Measurements from ENCODE around the gene PLCH2.
A peak's percentile ranks its signal among the peaks of the same experiment; 100 is the strongest.

The PLCH2 gene

DNA sequence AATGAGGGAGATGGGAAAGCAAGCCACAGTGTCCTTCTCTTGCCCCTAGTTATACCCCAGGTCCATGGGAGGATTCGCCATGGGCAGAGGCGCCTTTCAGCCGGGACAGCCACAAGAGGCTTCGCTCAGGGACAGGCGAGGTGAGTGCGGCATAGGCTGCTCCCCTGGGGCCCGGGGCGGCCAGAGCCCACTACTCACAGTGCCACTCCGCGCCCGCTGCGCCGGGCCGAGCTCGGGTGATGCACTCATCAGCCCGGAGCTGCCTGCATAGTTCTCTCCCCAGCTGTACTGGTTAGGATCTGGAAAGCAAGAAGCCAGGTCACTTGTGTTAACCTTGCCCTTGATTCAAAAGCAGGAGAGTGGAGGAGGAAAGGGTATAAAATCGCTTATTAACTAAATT is 41.9 kb downstream of the PLCH2 start:
- Histone ChIP-seq H3K36me3 (ENCODE audit: insufficient read depth, low read length) (peaks cover 78% of the 10 kb centered on the region), H3K9ac (ENCODE audit: low read depth, low read length) (no peak overlapping the region), H3K9me3 (ENCODE audit: insufficient read depth, low read depth, low read length) (no peaks in the 10 kb centered on the region), H3K4me3 (ENCODE audit: low read length) (no peak overlapping the region), H3K27ac (ENCODE audit: low read depth, low read length) (no peak overlapping the region), H3K4me1 (ENCODE audit: insufficient read depth, low read length) (no peaks in the 10 kb centered on the region), H3K27me3 (ENCODE audit: insufficient read depth, low read length) (no peaks in the 10 kb centered on the region)
- WGBS: 98% methylated on average over 17 of the region's 17 CpGs

DNA sequence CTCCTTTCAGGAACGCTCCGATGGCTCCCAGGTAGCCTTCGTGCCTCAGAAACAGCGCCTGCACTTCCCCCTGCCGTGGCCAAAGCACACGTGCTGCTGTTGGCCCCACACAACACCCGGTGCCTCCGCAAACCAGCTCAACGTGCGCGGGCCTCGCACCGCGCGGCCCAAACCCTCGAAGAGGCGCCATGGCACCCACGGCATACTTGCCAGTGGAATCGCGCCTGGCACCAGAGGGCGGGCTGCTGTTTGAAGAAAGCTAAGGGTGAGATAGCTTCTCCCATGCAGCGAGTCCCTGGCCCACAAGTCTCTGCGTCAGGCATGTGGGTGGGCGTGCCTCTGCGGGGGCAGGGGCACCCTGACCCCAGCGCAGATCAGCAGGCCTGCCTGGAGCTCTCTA is 42.4 kb downstream of the PLCH2 start:
- WGBS: 95% methylated on average over 26 of the region's 26 CpGs
- H3K27me3 ChIP-seq (ENCODE audit: insufficient read depth, low read length): no peaks in the 10 kb centered on the region
- peaks cover 73% of the 10 kb centered on the region for H3K36me3 ChIP-seq (ENCODE audit: insufficient read depth, low read length)
- no peaks in the 10 kb centered on the region for H3K4me1 ChIP-seq (ENCODE audit: insufficient read depth, low read length)
- no peak overlapping the region for H3K4me3 ChIP-seq (ENCODE audit: low read length)
- H3K9me3 ChIP-seq (ENCODE audit: insufficient read depth, low read depth, low read length): no peaks in the 10 kb centered on the region
- no peak overlapping the region for H3K27ac ChIP-seq (ENCODE audit: low read depth, low read length)
- no peak overlapping the region for H3K9ac ChIP-seq (ENCODE audit: low read depth, low read length)

DNA sequence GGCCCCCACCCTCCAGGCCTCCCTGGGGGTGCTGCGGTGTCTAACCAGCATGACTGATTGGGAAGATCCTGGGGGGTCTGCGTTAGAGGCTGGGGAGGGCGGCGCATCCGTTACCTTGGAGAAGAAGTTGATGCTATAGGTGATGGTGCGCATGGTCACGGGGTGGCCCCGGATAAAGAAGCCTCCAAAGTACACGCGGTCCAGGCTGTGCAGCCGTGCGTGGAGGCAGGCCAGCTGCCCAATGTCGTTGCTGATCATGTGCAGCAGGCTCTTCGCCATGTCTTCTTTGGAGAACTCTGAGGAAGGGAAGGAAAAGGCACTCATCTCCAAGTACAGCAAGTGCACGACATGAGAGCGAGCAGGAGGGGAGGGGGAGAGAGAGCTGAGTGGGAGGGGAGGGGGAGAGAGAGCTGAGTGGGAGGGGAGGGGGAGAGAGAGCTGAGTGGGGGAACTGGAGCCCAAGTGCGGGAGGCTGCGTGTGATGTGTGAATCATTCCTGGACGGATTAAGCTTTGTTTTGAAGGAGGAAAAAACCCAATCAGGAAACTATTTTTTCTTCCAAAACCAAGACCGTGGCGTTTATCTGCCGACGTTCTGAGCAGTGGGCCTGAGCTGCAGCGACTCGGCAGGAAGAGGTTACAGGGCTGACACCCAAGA is 43.1 kb downstream of the PLCH2 start:
- Histone ChIP-seq H3K9me3 (ENCODE audit: insufficient read depth, low read depth, low read length) (no peaks in the 10 kb centered on the region), H3K36me3 (ENCODE audit: insufficient read depth, low read length) (peaks cover 67% of the 10 kb centered on the region), H3K4me3 (ENCODE audit: low read length) (no peak overlapping the region), H3K27me3 (ENCODE audit: insufficient read depth, low read length) (no peaks in the 10 kb centered on the region), H3K9ac (ENCODE audit: low read depth, low read length) (no peak overlapping the region), H3K27ac (ENCODE audit: low read depth, low read length) (no peak overlapping the region), H3K4me1 (ENCODE audit: insufficient read depth, low read length) (0 out of 2 replicates have a peak, but pooled peaks cover 3% of the 10 kb centered on the region)
- 94% methylated on average over 25 of the region's 25 CpGs for WGBS

DNA sequence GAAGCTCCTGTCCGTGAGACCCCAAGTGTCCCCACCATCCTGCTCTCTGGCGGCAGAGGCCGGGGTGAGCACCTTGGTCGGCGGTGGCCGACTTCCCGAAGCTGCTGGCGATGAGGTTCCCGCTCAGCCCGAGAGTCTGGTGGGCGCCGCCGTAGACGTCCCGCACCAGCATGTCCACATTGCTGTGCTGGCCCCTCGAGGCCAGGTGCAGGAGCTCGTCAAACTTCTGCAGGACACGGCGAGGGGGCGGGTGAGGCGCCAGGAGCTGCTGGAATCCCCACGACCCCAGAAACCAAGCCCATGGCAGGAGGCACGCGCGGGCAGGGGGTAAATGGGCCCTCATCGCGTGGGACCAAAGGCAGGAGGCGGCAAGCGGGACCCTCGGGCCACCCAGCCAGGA is 43.6 kb downstream of the PLCH2 start:
- Histone ChIP-seq H3K4me3 (ENCODE audit: low read length) (no peak overlapping the region), H3K9me3 (ENCODE audit: insufficient read depth, low read depth, low read length) (no peaks in the 10 kb centered on the region), H3K9ac (ENCODE audit: low read depth, low read length) (no peak overlapping the region), H3K36me3 (ENCODE audit: insufficient read depth, low read length) (peaks cover 66% of the 10 kb centered on the region), H3K27ac (ENCODE audit: low read depth, low read length) (no peak overlapping the region), H3K4me1 (ENCODE audit: insufficient read depth, low read length) (0 out of 2 replicates have a peak, but pooled peaks cover 3% of the 10 kb centered on the region), H3K27me3 (ENCODE audit: insufficient read depth, low read length) (no peaks in the 10 kb centered on the region)
- 96% methylated on average over 30 of the region's 30 CpGs for WGBS

DNA sequence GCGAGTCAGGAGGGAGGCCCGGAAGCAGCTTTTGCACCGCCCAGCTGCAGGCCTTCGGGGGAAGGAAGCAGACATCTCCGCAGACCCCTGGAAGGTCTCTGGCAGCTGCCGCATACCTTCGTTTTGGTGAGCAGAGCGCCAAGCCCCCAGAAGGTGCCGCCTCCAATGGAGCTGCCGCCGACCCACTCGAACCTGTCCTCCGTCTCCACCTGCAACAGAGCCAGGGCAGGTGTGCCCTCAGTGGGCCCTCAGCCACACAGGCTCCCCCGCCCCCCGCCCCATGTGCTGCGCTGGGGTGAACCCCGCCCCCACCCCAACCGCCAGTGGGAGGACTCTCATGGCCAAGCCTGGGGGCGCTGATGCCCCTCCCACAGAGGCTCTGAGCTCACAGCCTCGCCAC is 44.1 kb downstream of the PLCH2 start:
- Histone ChIP-seq H3K36me3 (ENCODE audit: insufficient read depth, low read length) (peaks cover 61% of the 10 kb centered on the region), H3K9me3 (ENCODE audit: insufficient read depth, low read depth, low read length) (no peaks in the 10 kb centered on the region), H3K27ac (ENCODE audit: low read depth, low read length) (no peak overlapping the region), H3K27me3 (ENCODE audit: insufficient read depth, low read length) (no peaks in the 10 kb centered on the region), H3K4me3 (ENCODE audit: low read length) (no peak overlapping the region), H3K9ac (ENCODE audit: low read depth, low read length) (no peak overlapping the region), H3K4me1 (ENCODE audit: insufficient read depth, low read length) (0 out of 2 replicates have a peak, but pooled peaks cover 3% of the 10 kb centered on the region)
- WGBS: 93% methylated on average over 20 of the region's 20 CpGs

DNA sequence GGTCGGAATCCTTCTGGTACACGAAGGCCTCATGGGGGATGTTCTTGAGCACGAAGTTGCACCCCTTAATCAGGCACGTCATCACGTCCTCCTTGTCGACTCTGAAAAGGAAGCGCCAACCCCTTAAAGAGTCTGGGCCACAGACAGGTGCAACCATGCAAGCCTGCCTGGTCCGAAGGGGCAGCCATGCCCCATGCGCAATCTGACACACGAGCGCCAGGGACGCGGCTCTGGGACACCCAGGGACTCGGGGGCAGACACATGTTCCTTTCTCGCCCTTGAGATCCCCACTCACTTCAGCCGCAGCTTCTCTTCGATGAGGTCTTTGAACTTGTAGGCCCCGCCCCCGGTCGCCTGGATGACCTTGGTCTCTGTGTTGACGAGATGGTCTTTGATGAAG is 44.7 kb downstream of the PLCH2 start:
- WGBS: 97% methylated on average over 21 of the region's 21 CpGs
- Histone ChIP-seq H3K9me3 (ENCODE audit: insufficient read depth, low read depth, low read length) (no peaks in the 10 kb centered on the region), H3K9ac (ENCODE audit: low read depth, low read length) (no peak overlapping the region), H3K36me3 (ENCODE audit: insufficient read depth, low read length) (peaks cover 55% of the 10 kb centered on the region), H3K27me3 (ENCODE audit: insufficient read depth, low read length) (no peaks in the 10 kb centered on the region), H3K4me1 (ENCODE audit: insufficient read depth, low read length) (0 out of 2 replicates have a peak, but pooled peaks cover 3% of the 10 kb centered on the region), H3K4me3 (ENCODE audit: low read length) (no peak overlapping the region), H3K27ac (ENCODE audit: low read depth, low read length) (no peak overlapping the region)

DNA sequence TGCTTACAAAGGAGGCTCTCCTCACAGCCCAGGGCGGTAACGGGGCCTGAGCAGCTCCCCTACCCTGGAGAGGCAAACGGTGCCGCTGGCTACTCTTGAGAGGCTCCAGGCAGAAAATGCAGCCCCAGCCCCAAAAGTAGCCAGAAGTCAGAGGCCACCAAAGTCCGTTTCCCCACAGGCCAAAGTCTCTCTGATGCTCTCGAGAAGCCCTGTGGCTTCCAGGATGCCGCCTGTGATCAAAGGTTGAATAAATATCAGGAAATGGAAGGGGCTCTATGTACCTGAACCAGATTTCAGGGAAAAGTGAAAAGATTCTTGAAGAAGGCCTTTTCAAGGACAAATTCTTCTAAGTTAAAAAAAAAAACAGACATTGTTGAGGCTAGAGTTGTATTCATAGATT is 46.1 kb downstream of the PLCH2 start:
- Histone ChIP-seq H3K4me1 (ENCODE audit: insufficient read depth, low read length) (0 out of 2 replicates have a peak, but pooled peaks cover 9% of the 10 kb centered on the region), H3K9me3 (ENCODE audit: insufficient read depth, low read depth, low read length) (no peaks in the 10 kb centered on the region), H3K27me3 (ENCODE audit: insufficient read depth, low read length) (peaks cover 7% of the 10 kb centered on the region), H3K9ac (ENCODE audit: low read depth, low read length) (no peak overlapping the region), H3K27ac (ENCODE audit: low read depth, low read length) (no peak overlapping the region), H3K36me3 (ENCODE audit: insufficient read depth, low read length) (peaks cover 41% of the 10 kb centered on the region), H3K4me3 (ENCODE audit: low read length) (no peak overlapping the region)
- 90% methylated on average over 7 of the region's 7 CpGs for WGBS

DNA sequence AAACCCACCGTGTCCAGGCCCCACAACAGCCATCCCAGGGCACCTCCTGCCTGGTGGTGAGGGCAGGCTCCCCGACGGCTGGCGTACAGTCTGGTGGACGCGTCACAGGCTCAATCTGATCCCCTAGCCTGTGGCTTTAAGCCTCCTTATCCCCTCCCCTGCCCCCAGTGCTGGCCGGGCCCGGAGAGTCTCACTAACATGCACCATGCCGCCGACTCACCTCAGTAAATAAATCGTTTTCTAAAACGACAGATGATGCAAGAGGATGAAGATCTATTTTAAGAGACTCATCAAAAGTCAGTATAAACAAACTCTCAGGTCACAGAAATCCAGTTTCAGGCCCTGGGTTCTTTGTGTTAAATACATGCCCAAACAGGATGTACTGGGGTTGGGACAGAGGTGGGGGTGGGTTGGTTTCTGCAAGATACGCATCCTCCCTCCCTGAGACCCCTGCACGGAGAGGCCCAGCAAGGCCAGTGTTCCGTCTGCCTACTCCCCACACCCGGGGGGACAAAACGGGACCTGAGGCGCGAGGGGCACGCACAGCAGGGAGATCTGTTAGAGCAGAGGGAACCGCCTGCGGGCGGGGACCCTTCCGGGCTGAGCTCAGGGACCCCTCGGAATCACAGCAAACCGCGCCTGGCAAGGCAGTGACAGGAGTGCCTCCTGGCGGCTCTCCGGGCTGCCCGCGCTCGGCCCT is 47.3 kb downstream of the PLCH2 start:
- Histone ChIP-seq H3K36me3 (ENCODE audit: insufficient read depth, low read length) (peaks cover 30% of the 10 kb centered on the region), H3K9me3 (ENCODE audit: insufficient read depth, low read depth, low read length) (no peaks in the 10 kb centered on the region), H3K27ac (ENCODE audit: low read depth, low read length) (no peak overlapping the region), H3K4me1 (ENCODE audit: insufficient read depth, low read length) (0 out of 2 replicates have a peak, but pooled peaks cover 10% of the 10 kb centered on the region), H3K27me3 (ENCODE audit: insufficient read depth, low read length) (peaks cover 18% of the 10 kb centered on the region), H3K4me3 (ENCODE audit: low read length) (no peak overlapping the region), H3K9ac (ENCODE audit: low read depth, low read length) (no peak overlapping the region)
- 89% methylated on average over 32 of the region's 32 CpGs for WGBS

DNA sequence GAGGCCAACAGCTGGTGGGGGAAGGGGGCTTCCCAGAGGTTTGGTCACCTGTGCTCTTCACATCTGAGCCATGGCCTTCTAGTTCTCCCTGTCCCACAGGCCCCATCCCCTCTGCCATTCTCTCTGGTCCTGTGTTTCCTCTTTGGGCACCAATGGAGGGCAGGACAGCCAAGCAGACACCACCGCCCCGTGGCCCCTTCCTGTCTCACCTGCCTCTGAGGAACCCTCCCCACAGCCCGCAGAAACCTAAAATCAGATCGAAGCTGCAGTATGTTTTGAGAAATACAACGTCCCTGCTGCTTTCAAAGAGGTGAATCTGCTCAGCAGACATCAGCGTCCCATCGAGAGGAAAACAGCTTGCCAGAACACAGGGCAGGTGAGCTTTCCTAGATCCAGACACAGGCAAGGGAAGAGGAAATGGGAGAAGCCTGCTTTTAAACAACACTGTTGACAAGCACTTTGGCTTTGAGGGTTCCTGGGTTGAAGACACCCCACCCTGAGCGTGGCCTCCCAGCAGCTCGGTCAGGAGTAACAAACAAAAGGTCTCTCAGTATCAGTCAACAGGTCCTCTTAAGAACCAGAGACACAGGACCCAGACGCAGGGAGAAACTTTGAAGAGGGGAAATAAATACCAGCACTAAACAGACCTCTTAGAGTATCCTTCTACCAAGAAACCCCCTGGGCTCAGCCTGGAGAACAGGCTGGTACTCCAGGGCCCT is 48.0 kb downstream of the PLCH2 start:
- Histone ChIP-seq H3K9ac (ENCODE audit: low read depth, low read length) (no peak overlapping the region), H3K36me3 (ENCODE audit: insufficient read depth, low read length) (peaks cover 23% of the 10 kb centered on the region), H3K4me3 (ENCODE audit: low read length) (no peak overlapping the region), H3K27me3 (ENCODE audit: insufficient read depth, low read length) (peaks cover 25% of the 10 kb centered on the region), H3K4me1 (ENCODE audit: insufficient read depth, low read length) (0 out of 2 replicates have a peak, but pooled peaks cover 10% of the 10 kb centered on the region), H3K27ac (ENCODE audit: low read depth, low read length) (no peak overlapping the region), H3K9me3 (ENCODE audit: insufficient read depth, low read depth, low read length) (no peaks in the 10 kb centered on the region)
- WGBS: 88% methylated on average over 10 of the region's 10 CpGs

DNA sequence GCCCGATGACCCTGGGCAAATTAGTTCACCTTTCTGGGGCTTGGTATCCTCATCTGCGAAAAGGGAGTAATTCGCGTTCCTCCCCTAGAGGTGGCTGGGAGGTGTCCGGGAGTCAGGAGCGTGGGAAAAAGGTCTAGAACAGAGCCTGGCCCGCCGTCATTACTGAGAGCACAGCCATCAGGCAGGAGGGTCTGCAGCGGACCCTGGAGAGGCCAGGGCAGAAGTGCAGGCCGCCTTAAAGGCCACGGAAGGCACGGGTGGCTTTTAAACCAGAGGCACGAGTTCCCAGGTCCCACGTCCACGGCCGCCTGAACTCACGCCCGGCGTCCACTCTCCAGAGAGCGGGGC is 49.5 kb downstream of the PLCH2 start:
- peaks cover 39% of the 10 kb centered on the region for H3K27me3 ChIP-seq (ENCODE audit: insufficient read depth, low read length)
- H3K36me3 ChIP-seq (ENCODE audit: insufficient read depth, low read length): peaks cover 10% of the 10 kb centered on the region
- H3K9ac ChIP-seq (ENCODE audit: low read depth, low read length): peak overlapping the region; percentile 84
- no peak overlapping the region for H3K27ac ChIP-seq (ENCODE audit: low read depth, low read length)
- H3K4me3 ChIP-seq (ENCODE audit: low read length): peak overlapping the region; percentile 97
- 0 out of 2 replicates have a peak, but pooled peaks cover 10% of the 10 kb centered on the region for H3K4me1 ChIP-seq (ENCODE audit: insufficient read depth, low read length)
- no peaks in the 10 kb centered on the region for H3K9me3 ChIP-seq (ENCODE audit: insufficient read depth, low read depth, low read length)
- WGBS: 6% methylated on average over 20 of the region's 20 CpGs
